Stimulated activated CD8-positive, alpha-beta memory T cell treated with anti-CD3 and anti-CD28 coated beads, Interleukin-12 subunit alpha, Interleukin-12 subunit beta, amount 100 ng/mL, for 1 hour (primary cell): Measurements from ENCODE around the gene SH3BP5.

ENCODE experiments used
- DNase-seq: peaks from one replicate; pipeline ENCODE4 v3.0.0-alpha.2; 2020; ENCODE audit warnings: low read depth

SH3BP5 gene

GRCh38 chr3:15243822-15244482 is 88.4 kb downstream of the SH3BP5 start:
- no peak for DNase-seq

GRCh38 chr3:15241341-15241740 is 91.0 kb downstream of the SH3BP5 start:
- no peak for DNase-seq

GRCh38 chr3:15229262-15229661 is 103.1 kb downstream of the SH3BP5 start:
- DNase-seq = no peak

GRCh38 chr3:15228147-15228546 is 104.2 kb downstream of the SH3BP5 start:
- no peak for DNase-seq

GRCh38 chr3:15223685-15224572 is 108.5 kb downstream of the SH3BP5 start:
- no peak for DNase-seq

GRCh38 chr3:15221574-15222217 is 110.7 kb downstream of the SH3BP5 start:
- no peak for DNase-seq

- no peak for DNase-seq
These were observed 111.7 kb downstream of the SH3BP5 start for GRCh38 chr3:15220661-15221060.

- no peak for DNase-seq
These were observed 112.3 kb downstream of the SH3BP5 start for GRCh38 chr3:15220056-15220455.

GRCh38 chr3:15218689-15219088 is 113.7 kb downstream of the SH3BP5 start:
- DNase-seq = no peak

- no peak for DNase-seq
These were observed 114.5 kb downstream of the SH3BP5 start for GRCh38 chr3:15217841-15218267.

- no peak for DNase-seq
These were observed 115.2 kb downstream of the SH3BP5 start for GRCh38 chr3:15217011-15217671.

- no peak for DNase-seq
These were observed 115.9 kb downstream of the SH3BP5 start for GRCh38 chr3:15216501-15216900.

GRCh38 chr3:15215996-15216395 is 116.4 kb downstream of the SH3BP5 start:
- DNase-seq = no peak

GRCh38 chr3:15214758-15215157 is 117.6 kb downstream of the SH3BP5 start:
- DNase-seq = no peak

- no peak for DNase-seq
These were observed 120.4 kb downstream of the SH3BP5 start for GRCh38 chr3:15211937-15212336.

- DNase-seq = no peak
These were observed 124.4 kb downstream of the SH3BP5 start for GRCh38 chr3:15207836-15208504.

- no peak for DNase-seq
These were observed 125.5 kb downstream of the SH3BP5 start for GRCh38 chr3:15206662-15207576.

- peak; percentile 84 for DNase-seq
These were observed 126.3 kb downstream of the SH3BP5 start, which contains the start of gene CAPN7 for GRCh38 chr3:15205934-15206661. CAPN7 (plus strand) TSS chr3:15206246; CDS start chr3:15206496, 250 bp downstream.

- no peak for DNase-seq
These were observed 126.9 kb downstream of the SH3BP5 start for GRCh38 chr3:15205482-15205933.
